ENCODE measurements around the gene MRE11.

Gene MRE11

GRCh38 chr11:94493281-94494125 is at the start of gene MRE11, which contains the start of gene ANKRD49:
MRE11 (minus strand) TSS chr11:94493844; CDS start chr11:94492801, 1,043 bp downstream.
ANKRD49 (plus strand) TSS chr11:94493984; CDS start chr11:94496694, 2,710 bp downstream.
- DNase-seq (ENCODE audit: low read depth), result peak; percentile 98

GRCh38 chr11:94539420-94539819 is 45.8 kb upstream of the MRE11 start:
- DNase-seq (ENCODE audit: low read depth), result no peak

- DNase-seq (ENCODE audit: low read depth), result peak; percentile 84
Observed at GRCh38 chr11:94537031-94537600, 43.5 kb upstream of the MRE11 start.

GRCh38 chr11:94536386-94536785 is 42.7 kb upstream of the MRE11 start:
- no peak for DNase-seq (ENCODE audit: low read depth)

- DNase-seq (ENCODE audit: low read depth), result no peak
Observed at GRCh38 chr11:94533696-94534630, 40.3 kb upstream of the MRE11 start.

- no peak for DNase-seq (ENCODE audit: low read depth)
Observed at GRCh38 chr11:94533206-94533605, 39.6 kb upstream of the MRE11 start.

GRCh38 chr11:94532211-94532610 is 38.6 kb upstream of the MRE11 start:
- no peak for DNase-seq (ENCODE audit: low read depth)

GRCh38 chr11:94528551-94528950 is 34.9 kb upstream of the MRE11 start:
- peak; percentile 46 for DNase-seq (ENCODE audit: low read depth)

- DNase-seq (ENCODE audit: low read depth), result peak; percentile 17
Observed at GRCh38 chr11:94526645-94527438, 33.2 kb upstream of the MRE11 start.

GRCh38 chr11:94525546-94526324 is 32.1 kb upstream of the MRE11 start:
- peak; percentile 80 for DNase-seq (ENCODE audit: low read depth)

GRCh38 chr11:94524341-94524740 is 30.7 kb upstream of the MRE11 start:
- no peak for DNase-seq (ENCODE audit: low read depth)

- DNase-seq (ENCODE audit: low read depth), result peak; percentile 41
Observed at GRCh38 chr11:94521684-94522083, 28.0 kb upstream of the MRE11 start.

GRCh38 chr11:94519478-94520084 is 25.9 kb upstream of the MRE11 start:
- peak; percentile 47 for DNase-seq (ENCODE audit: low read depth)

- no peak for DNase-seq (ENCODE audit: low read depth)
Observed at GRCh38 chr11:94518300-94518699, 24.7 kb upstream of the MRE11 start.

- DNase-seq (ENCODE audit: low read depth), result no peak
Observed at GRCh38 chr11:94516725-94517124, 23.1 kb upstream of the MRE11 start.

- no peak for DNase-seq (ENCODE audit: low read depth)
Observed at GRCh38 chr11:94515398-94515797, 21.8 kb upstream of the MRE11 start.

- no peak for DNase-seq (ENCODE audit: low read depth)
Observed at GRCh38 chr11:94513091-94513490, 19.4 kb upstream of the MRE11 start.

- DNase-seq (ENCODE audit: low read depth), result peak; percentile 66
Observed at GRCh38 chr11:94511932-94512781, 18.5 kb upstream of the MRE11 start, which contains the start of gene C11orf97. C11orf97 (plus strand) TSS chr11:94512461; CDS start chr11:94512529, 68 bp downstream.

GRCh38 chr11:94507485-94507884 is 13.8 kb upstream of the MRE11 start:
- DNase-seq (ENCODE audit: low read depth), result peak; percentile 24
